HG03039 (cell line): ENCODE results near the gene NPHP4.

Experiments
- ATAC-seq: cut with Tn5 transposase; IDR thresholded peaks from one replicate; pipeline ENCODE4 v1.9.1; 2021; ENCODE audit warnings: mild to moderate bottlenecking, moderate library complexity; ENCODE audit not compliant: unreplicated experiment

NPHP4 gene

GRCh38 chr1:5819391-5820025 lies 172.7 kb downstream of the NPHP4 start:
- ATAC-seq = no peak

DNA sequence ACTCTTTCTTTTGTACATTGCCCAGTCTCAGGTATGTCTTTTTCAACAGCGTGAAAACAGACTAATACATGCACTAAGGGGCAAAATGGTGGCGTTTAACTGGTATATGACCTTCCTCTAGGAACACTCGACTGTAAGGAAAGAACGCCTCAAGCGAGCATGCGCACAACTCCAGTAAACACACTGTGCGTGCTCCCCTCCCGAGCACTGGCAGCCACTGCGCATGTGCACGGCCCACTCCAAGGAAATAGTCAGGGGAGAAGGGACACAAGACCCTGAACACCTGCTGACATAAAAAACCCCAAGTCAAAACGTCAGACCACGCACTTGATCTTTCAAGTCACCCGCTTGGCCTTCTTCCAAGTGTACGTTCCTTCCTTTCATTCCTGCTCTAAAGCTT lies 173.5 kb downstream of the NPHP4 start:
- ATAC-seq = no peak

DNA sequence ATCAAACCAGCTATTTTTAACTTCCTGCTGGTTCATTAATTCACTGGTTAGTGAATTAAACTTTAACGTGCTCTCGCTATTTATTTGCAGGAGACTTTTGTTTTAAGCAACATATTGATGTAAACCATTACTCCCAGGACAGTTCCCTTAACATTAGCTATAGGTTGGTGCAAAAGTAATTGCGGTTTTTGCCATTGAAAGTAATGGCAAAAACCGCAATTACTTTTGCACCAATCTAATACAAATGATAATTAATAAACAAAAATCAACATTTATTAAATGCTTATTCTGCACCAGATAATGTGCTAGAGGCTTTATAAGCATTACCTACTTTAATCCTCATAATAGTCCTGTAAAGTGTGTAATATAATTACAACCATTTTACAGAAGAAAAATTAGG lies 176.5 kb downstream of the NPHP4 start:
- no peak for ATAC-seq

DNA sequence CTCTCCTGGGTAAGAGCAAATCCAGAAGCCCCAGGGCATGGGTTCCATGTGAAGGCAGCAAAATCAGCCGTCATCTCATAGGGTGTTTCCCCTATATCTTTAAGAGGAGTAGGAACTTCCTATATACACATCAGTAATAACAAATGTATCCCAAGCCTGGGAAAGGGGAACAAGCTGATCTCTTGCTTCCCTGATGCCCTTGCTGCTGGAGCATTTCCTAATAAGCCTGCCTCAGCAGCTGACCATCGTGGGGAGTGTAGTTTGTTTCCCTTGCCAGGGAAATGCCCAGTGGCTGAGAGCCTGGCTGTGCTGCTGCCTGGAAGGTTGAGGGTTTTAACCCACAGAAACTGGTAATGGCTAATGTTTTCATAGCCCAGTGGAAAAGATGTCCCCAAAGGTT lies 177.0 kb downstream of the NPHP4 start:
- no peak for ATAC-seq

DNA sequence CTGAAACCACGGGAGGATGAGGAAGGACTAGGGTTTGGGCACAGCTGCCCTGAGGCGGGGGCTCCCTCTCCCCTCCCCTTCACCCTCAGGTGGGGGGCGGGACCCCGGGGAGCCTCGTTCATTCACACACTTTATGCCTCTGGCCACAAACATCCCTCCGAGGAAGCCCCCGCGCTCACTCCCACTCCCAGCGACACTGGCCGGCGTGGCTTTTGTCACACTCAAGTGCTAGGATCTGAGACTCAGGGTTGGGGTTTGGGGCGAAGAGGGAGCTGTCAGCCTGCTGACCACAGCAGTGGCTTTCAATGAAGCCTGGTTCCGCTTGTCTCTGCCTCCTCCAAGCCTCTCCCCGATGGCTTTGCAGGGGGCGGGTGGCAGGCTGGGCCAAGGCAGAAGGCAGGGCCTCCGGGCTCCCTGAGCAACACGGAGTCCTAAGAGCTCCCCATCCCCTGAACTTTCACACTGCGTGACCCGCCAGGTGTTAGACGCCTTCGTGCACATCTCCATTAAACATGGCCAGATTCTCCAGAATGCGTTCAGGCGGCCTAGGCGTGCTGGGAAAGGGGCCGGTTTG lies 178.1 kb downstream of the NPHP4 start:
- no peak for ATAC-seq

- ATAC-seq = no peak
Observed at GRCh38 chr1:5813480-5813879, 178.7 kb downstream of the NPHP4 start.
